H1 (cell line): ENCODE measurements around the gene CREBL2. TPM values are rescaled to one million over a fixed set of nuclear protein-coding genes. Genes with fewer than 3 reads are reported as not detected.

Experiments used
- CTCF ChIA-PET: fragments of 300-600 bp; sonication (Branson Sonifier 250); formaldehyde crosslinking; loops from one replicate; lab custom pipeline; 2021; ENCODE audit not compliant: partially characterized antibody; lab: Charles Lee
- POLR2A ChIA-PET: fragments of 300-600 bp; sonication (Branson Sonifier 250); formaldehyde crosslinking; loops from one replicate; lab custom pipeline; 2021; ENCODE audit warnings: inconsistent platforms; ENCODE audit not compliant: partially characterized antibody; lab: Charles Lee
- DNase-seq, 2 experiments: peaks; one replicate each; pipeline versions ENCODE4 v3.0.0 to v3.0.0-alpha.2; 2010 to 2022; ENCODE audit warnings: low spot score in 2 of 2, low read depth in 1 of 2, mixed read lengths in 1 of 2
- FAIRE-seq: peaks from 2 replicates; lab custom pipeline; 2011; peaks lifted over from hg19 to GRCh38; lab: Jason Lieb, UNC
- H2AFZ ChIP-seq: 2 replicates; pipeline ENCODE4 v1.8.1; 2012; ENCODE audit warnings: low read length, inconsistent platforms
- H2AK5ac ChIP-seq: 2 replicates; pipeline ENCODE4 v1.6.1; 2013; ENCODE audit warnings: low read depth, low read length
- H2BK120ac ChIP-seq: replicated peaks from 2 replicates; pipeline ENCODE3; 2013; ENCODE audit warnings: low read depth, low read length, inconsistent platforms
- H2BK12ac ChIP-seq: 2 replicates; pipeline ENCODE4 v1.6.1; 2013; ENCODE audit warnings: low read depth, low read length
- H2BK15ac ChIP-seq: 2 replicates; pipeline ENCODE4 v1.6.1; 2013; ENCODE audit warnings: low read length
- H2BK20ac ChIP-seq: 2 replicates; pipeline ENCODE4 v1.6.1; 2013; ENCODE audit warnings: low read length
- H2BK5ac ChIP-seq: 2 replicates; pipeline ENCODE4 v1.6.1; 2013; ENCODE audit warnings: low read depth, low read length
- H3K14ac ChIP-seq: 2 replicates; pipeline ENCODE4 v1.6.1; 2013; ENCODE audit warnings: inconsistent platforms; ENCODE audit not compliant: insufficient read length
- H3K18ac ChIP-seq: 2 replicates; pipeline ENCODE4 v1.6.1; 2013; ENCODE audit warnings: low read length; ENCODE audit errors: extremely low read depth
- H3K23ac ChIP-seq: 2 replicates; pipeline ENCODE4 v1.6.1; 2013; ENCODE audit warnings: inconsistent platforms; ENCODE audit not compliant: insufficient read length
- H3K23me2 ChIP-seq: 2 replicates; pipeline ENCODE4 v1.6.1; 2013; ENCODE audit warnings: low read depth, low read length
- H3K27ac ChIP-seq: 2 replicates; pipeline ENCODE4 v1.6.1; 2011; ENCODE audit warnings: low read depth, low read length, inconsistent platforms
- H3K27me3 ChIP-seq, 4 experiments: replicated peaks in 1 of 4; 1 replicate in 1 of 4; 2 replicates in 3 of 4; pipeline versions ENCODE4 v1.6.1 to v1.8.1; 2011 to 2013; ENCODE audit warnings: low read length in 3 of 4, mild to moderate bottlenecking in 3 of 4, inconsistent platforms in 2 of 4, mixed read lengths in 2 of 4, moderate library complexity in 1 of 4; ENCODE audit not compliant: control insufficient read depth in 3 of 4, insufficient read depth in 3 of 4; ENCODE audit errors: extremely low read depth in 1 of 4
- H3K36me3 ChIP-seq, 4 experiments: 2 replicates each; pipeline versions ENCODE4 v1.6.1 to v1.8.1; 2011 to 2013; ENCODE audit warnings: mild to moderate bottlenecking in 4 of 4, low read length in 3 of 4, moderate library complexity in 2 of 4, control low read depth in 1 of 4, inconsistent platforms in 1 of 4; ENCODE audit not compliant: insufficient read depth in 4 of 4, control insufficient read depth in 2 of 4
- H3K4ac ChIP-seq: replicated peaks from 2 replicates; pipeline ENCODE3; 2013; ENCODE audit warnings: low read length, low read depth, mixed read lengths, inconsistent platforms; ENCODE audit not compliant: insufficient read length
- H3K4me1 ChIP-seq, 4 experiments: replicated peaks in 1 of 4; 1 replicate in 1 of 4; 2 replicates in 3 of 4; pipeline versions ENCODE4 v1.6.1 to v1.8.1; 2011 to 2013; ENCODE audit warnings: low read length in 3 of 4, inconsistent platforms in 2 of 4, mixed read lengths in 1 of 4; ENCODE audit not compliant: insufficient read depth in 4 of 4, control insufficient read depth in 3 of 4
- H3K4me2 ChIP-seq, 2 experiments: 2 replicates each; pipeline versions ENCODE4 v1.6.1 to v1.8.1; 2011 to 2013; ENCODE audit warnings: low read depth in 2 of 2, low read length in 2 of 2, control low read depth in 1 of 2, inconsistent platforms in 1 of 2, mild to moderate bottlenecking in 1 of 2; ENCODE audit not compliant: insufficient read depth in 1 of 2
- H3K4me3 ChIP-seq, 4 experiments: fragments of 200-600, 300-600 bp in 1 of 4; sonication (generic), shearing (Covaris generic), sonication (Bioruptor Twin) in 1 of 4; 2 replicates each; pipeline versions ENCODE4 v1.5.1 to v1.8.1; 2011 to 2016; ENCODE audit warnings: low read length in 4 of 4, low read depth in 3 of 4, control low read depth in 2 of 4, inconsistent platforms in 2 of 4, mild to moderate bottlenecking in 2 of 4, mixed read lengths in 1 of 4, moderate library complexity in 1 of 4; ENCODE audit not compliant: insufficient read depth in 2 of 4; ENCODE audit errors: extremely low read depth in 1 of 4
- H3K56ac ChIP-seq: replicated peaks from 2 replicates; pipeline ENCODE3; 2013; ENCODE audit warnings: low read depth, mild to moderate bottlenecking, mixed read lengths, low read length, inconsistent platforms; ENCODE audit not compliant: insufficient read length
- H3K79me1 ChIP-seq: 2 replicates; pipeline ENCODE4 v1.6.1; 2013; ENCODE audit warnings: low read depth, low read length, control low read depth
- H3K79me2 ChIP-seq, 2 experiments: 2 replicates each; pipeline versions ENCODE4 v1.6.1 to v1.8.1; 2012 to 2013; ENCODE audit warnings: low read length in 2 of 2, mild to moderate bottlenecking in 2 of 2, inconsistent platforms in 1 of 2; ENCODE audit not compliant: insufficient read depth in 2 of 2, control insufficient read depth in 1 of 2
- H3K9ac ChIP-seq, 4 experiments: replicated peaks in 1 of 4; 1 replicate in 1 of 4; 2 replicates in 3 of 4; pipeline versions ENCODE4 v1.6.1 to v1.8.1; 2011 to 2013; ENCODE audit warnings: low read depth in 3 of 4, low read length in 3 of 4, control low read depth in 2 of 4, mild to moderate bottlenecking in 2 of 4, moderate library complexity in 2 of 4, inconsistent platforms in 1 of 4; ENCODE audit errors: extremely low read depth in 1 of 4
- H3K9me3 ChIP-seq, 2 experiments: 2 replicates each; pipeline versions ENCODE4 v1.6.1 to v1.8.1; 2012 to 2013; ENCODE audit warnings: mild to moderate bottlenecking in 2 of 2, moderate library complexity in 2 of 2, control low read depth in 1 of 2, inconsistent platforms in 1 of 2, low read depth in 1 of 2, low read length in 1 of 2, mixed read lengths in 1 of 2; ENCODE audit not compliant: insufficient read depth in 2 of 2
- H4K20me1 ChIP-seq, 2 experiments: replicated peaks in 1 of 2; 2 replicates each; pipeline versions ENCODE3 to v1.8.1; 2011 to 2013; ENCODE audit warnings: inconsistent platforms in 2 of 2, low read length in 2 of 2, mild to moderate bottlenecking in 1 of 2; ENCODE audit not compliant: insufficient read depth in 2 of 2, control insufficient read depth in 1 of 2
- H4K5ac ChIP-seq: 2 replicates; pipeline ENCODE4 v1.6.1; 2013; ENCODE audit warnings: low read length, low read depth, mixed read lengths, inconsistent platforms; ENCODE audit not compliant: insufficient read length
- H4K8ac ChIP-seq: 2 replicates; pipeline ENCODE4 v1.8.0; 2013; ENCODE audit warnings: mild to moderate bottlenecking, moderate library complexity, low read length, inconsistent platforms; ENCODE audit not compliant: insufficient read depth; ENCODE audit errors: extremely low read depth
- H4K91ac ChIP-seq: replicated peaks from 2 replicates; pipeline ENCODE3; 2013; ENCODE audit warnings: low read length, mixed read lengths, inconsistent platforms; ENCODE audit not compliant: insufficient read length
- EGR1 ChIP-seq: IDR thresholded peaks from 2 replicates; pipeline ENCODE4 v1.6.1; 2011; ENCODE audit warnings: low read depth, low read length, borderline replicate concordance
- HDAC2 ChIP-seq, 2 experiments: fragments of 300-600 bp in 1 of 2; sonication (generic) in 1 of 2; IDR thresholded peaks; 2 replicates each; pipeline ENCODE4 v1.6.1; 2011 to 2012; ENCODE audit warnings: low read depth in 2 of 2, low read length in 2 of 2, mild to moderate bottlenecking in 2 of 2, moderate library complexity in 2 of 2, borderline replicate concordance in 1 of 2, inconsistent platforms in 1 of 2
- POLR2A ChIP-seq, 2 experiments: IDR thresholded peaks; 1 replicate in 1 of 2; 2 replicates in 1 of 2; pipeline ENCODE4 v1.6.1; 2011; ENCODE audit warnings: low read depth in 2 of 2, low read length in 2 of 2, mild to moderate bottlenecking in 2 of 2; ENCODE audit errors: control extremely low read depth in 1 of 2
- WGBS, 2 experiments: shearing (Covaris generic) in 1 of 2; methylation state at CpG; one replicate each; pipeline versions ENCODE4 v1.1.6 to v1.1.7; 2013 to 2015; ENCODE audit warnings: low lambda C conversion rate in 2 of 2, mixed read lengths in 2 of 2, inconsistent platforms in 1 of 2, low coverage in 1 of 2, missing lambda C conversion rate in 1 of 2; ENCODE audit not compliant: insufficient replicate concordance in 2 of 2, insufficient coverage in 1 of 2, insufficient read length in 1 of 2; ENCODE audit errors: extremely low coverage in 1 of 2, missing lambda C conversion rate in 1 of 2; 5-methylcytosine and 5-hydroxymethylcytosine counted together
- polyA plus RNA-seq, 7 experiments: library from polyadenylated mRNA; depleted of rRNA in 3 of 7; stranded (reverse) in 5 of 7; unstranded in 2 of 7; fragments of >200 nt in 5 of 7; fragments of 200-250 nt in 2 of 7; gene quantifications; 1 replicate in 5 of 7; 2 replicates in 1 of 7; 4 replicates in 1 of 7; pipeline versions ENCODE4 v1.2.1 to v1.2.3, GENCODE V29; 2011 to 2013; ENCODE audit warnings: missing spikeins in 2 of 7, mixed read lengths in 2 of 7
- total RNA-seq: library from RNA; stranded (reverse); fragmentation: NEBNext Ultra II Directional; extraction: Animal tissue kit (Norgen Biotek cat#: 25700); gene quantifications from 2 replicates; pipeline ENCODE4 v1.2.1, GENCODE V29; 2021
- TF ChIP-seq, protein P1 (sequence below): IDR thresholded peaks from 2 replicates; pipeline ENCODE4 v1.6.1; 2012; ENCODE audit warnings: inconsistent platforms
- TF ChIP-seq, protein P2 (sequence below): IDR thresholded peaks from 2 replicates; pipeline ENCODE4 v1.6.1; 2011; ENCODE audit warnings: low read length, improper control_type of control experiment

The CREBL2 gene
- total and polyA plus RNA-seq, 2 of the 8 experiments (the other 6 are each of a cell fraction or from before 2014, with no cell fraction given) = 9.8 to 18.3 TPM

DNA sequence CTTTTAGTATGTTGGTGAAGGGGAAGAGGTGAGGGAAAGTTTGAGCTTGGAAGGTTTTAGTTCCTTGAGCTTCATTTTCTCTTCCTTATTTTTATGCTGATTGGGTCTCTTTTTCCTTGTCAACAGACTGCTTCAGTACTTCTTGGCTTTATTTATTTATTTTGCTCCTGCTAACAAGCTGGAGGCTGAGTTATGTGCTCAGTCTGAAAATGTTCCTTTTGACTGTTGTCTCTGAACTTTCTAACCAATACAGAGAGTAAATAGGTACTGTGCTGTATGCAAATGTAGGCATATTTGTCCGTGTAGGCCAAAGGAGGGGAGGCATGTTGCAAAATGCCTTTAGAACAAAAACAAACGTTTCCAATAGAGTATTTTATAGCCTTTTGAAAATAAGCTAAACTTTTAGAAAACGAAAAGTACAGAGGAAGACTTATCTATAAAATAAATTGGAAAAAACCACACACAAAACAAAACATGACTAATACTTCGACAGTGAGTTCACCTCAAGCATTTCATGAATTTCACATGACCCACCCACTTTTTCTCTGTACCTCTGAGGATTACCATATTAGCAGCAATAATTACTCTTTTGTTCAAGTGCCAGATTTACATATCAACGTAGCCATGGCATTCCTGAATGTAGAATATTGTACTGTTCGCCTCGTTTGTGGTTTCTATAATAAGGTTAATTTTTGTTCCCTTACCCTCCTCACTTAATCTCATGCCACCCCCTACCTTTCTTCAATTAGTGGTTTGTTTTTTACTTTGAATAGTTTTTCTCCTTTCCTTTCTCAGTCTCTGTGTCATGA, 4.7 kb upstream of the CREBL2 start:
- 0 out of 2 replicates have a peak, but pooled peaks cover under 1% of the 10 kb centered on the region for H3K23me2 ChIP-seq
- no peaks in the 10 kb centered on the region for H3K79me2 ChIP-seq
- H3K9ac ChIP-seq = no peak overlapping the region
- 0 out of 4 replicates have a peak overlapping the region, but pooled peaks of 1 of the 2 experiments have one; percentile 23 for H3K4me2 ChIP-seq
- H3K9me3 ChIP-seq = no peaks in the 10 kb centered on the region
- H2AK5ac ChIP-seq = no peak overlapping the region
- no peaks in the 10 kb centered on the region for H4K20me1 ChIP-seq
- FAIRE-seq = no peak
- ChIA-PET CTCF (interaction anchor here (0.5 to 1.6 kb wide), 5 partner anchors 25 to 130 kb away, joined by 3 to 4 read pairs (median 3); partner anchors contain the start of gene CDKN1B), POLR2A (interaction anchor here (0.9 kb wide), 1 partner anchor 119 kb away, joined by 3 read pairs; no protein-coding TSS in a partner anchor)
- no peak overlapping the region for H4K5ac ChIP-seq
- no peak overlapping the region for H3K23ac ChIP-seq
- H2BK12ac ChIP-seq = 0 out of 2 replicates have a peak overlapping the region, but pooled peaks have one; percentile 50
- no peak overlapping the region for H3K14ac ChIP-seq
- H3K18ac ChIP-seq = no peak overlapping the region
- H3K4ac ChIP-seq = no peak overlapping the region
- no peak overlapping the region for H4K91ac ChIP-seq
- H4K8ac ChIP-seq = no peak overlapping the region
- no peaks in the 10 kb centered on the region for H3K36me3 ChIP-seq
- no peak overlapping the region for H3K27ac ChIP-seq
- H3K56ac ChIP-seq = no peak overlapping the region
- no peaks in the 10 kb centered on the region for H3K27me3 ChIP-seq
- no peak overlapping the region for H2BK15ac ChIP-seq
- H2BK120ac ChIP-seq = no peak overlapping the region
- H3K4me1 ChIP-seq = peaks cover 0 to 2% (median under 1%) of the 10 kb centered on the region in 4 experiments; a peak in 2 of 7 replicates
- no peak overlapping the region for H2BK20ac ChIP-seq
- no peak overlapping the region for H3K4me3 ChIP-seq
- H3K79me1 ChIP-seq = no peaks in the 10 kb centered on the region
- 69% methylated on average over 7 of the region's 7 CpGs; no CpG with 5 or more reads in 1 of the 2 experiments for WGBS, 2 experiments
- H2BK5ac ChIP-seq = no peak overlapping the region
- no peak for DNase-seq
- peak overlapping the region; percentile 60 for H2AFZ ChIP-seq
- TF ChIP-seq EGR1 = no peak
- no peak for TF ChIP-seq POLR2A (IDR thresholded peaks at IDR 0.05; ENCODE audit: control extremely low read depth in 1 of 2, low read depth in 2 of 2, low read length in 2 of 2)
- TF ChIP-seq, protein P1, sequence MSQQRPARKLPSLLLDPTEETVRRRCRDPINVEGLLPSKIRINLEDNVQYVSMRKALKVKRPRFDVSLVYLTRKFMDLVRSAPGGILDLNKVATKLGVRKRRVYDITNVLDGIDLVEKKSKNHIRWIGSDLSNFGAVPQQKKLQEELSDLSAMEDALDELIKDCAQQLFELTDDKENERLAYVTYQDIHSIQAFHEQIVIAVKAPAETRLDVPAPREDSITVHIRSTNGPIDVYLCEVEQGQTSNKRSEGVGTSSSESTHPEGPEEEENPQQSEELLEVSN = no peak
- TF ChIP-seq, protein P2, sequence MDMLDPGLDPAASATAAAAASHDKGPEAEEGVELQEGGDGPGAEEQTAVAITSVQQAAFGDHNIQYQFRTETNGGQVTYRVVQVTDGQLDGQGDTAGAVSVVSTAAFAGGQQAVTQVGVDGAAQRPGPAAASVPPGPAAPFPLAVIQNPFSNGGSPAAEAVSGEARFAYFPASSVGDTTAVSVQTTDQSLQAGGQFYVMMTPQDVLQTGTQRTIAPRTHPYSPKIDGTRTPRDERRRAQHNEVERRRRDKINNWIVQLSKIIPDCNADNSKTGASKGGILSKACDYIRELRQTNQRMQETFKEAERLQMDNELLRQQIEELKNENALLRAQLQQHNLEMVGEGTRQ = no peak
- no peak for TF ChIP-seq HDAC2 (IDR thresholded peaks at IDR 0.05; ENCODE audit: borderline replicate concordance in 1 of 2, low read depth in 2 of 2, low read length in 2 of 2)
